Measurements from ENCODE around the gene GCK.
"Not testable (repeated sequence)": the region's sequence is repeated elsewhere in the genome, so short reads cannot be mapped to it uniquely, and the experiment has no call there.

Gene GCK

GRCh38 chr7:44143646-44144250 lies 45.5 kb downstream of the GCK start:
- no peak for DNase-seq (ENCODE audit: low read depth in 2 of 3, low spot score in 1 of 3)

DNA sequence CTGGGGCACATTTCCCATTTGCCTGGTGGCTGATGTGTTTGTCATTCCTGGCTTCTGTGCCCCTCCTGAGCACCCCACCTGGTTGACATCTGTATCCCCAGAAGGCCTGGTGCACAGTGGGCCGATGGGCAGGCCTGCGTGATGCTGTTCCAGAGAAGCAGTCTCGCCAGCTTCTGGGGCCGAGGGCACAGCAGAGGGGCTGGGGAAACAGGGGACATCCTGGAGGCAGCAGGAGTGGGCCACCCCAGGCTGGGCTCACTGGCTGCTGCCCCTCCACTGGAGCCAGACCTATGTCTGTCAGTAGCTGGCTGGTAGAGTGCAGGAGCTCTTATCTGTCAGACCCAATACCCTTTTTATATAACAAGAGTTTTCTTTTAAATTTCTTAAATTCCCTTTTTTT lies 47.2 kb downstream of the GCK start:
- no peak for DNase-seq (ENCODE audit: low read depth in 2 of 3, low spot score in 1 of 3)

- no peak for DNase-seq (ENCODE audit: low read depth in 2 of 3, low spot score in 1 of 3)
These were observed 47.9 kb downstream of the GCK start, which contains the start of gene MYL7 for GRCh38 chr7:44141221-44141850. Gene MYL7, minus strand, starts transcription at chr7:44141332. Its CDS starts 27 bp downstream, at chr7:44141305.

DNA sequence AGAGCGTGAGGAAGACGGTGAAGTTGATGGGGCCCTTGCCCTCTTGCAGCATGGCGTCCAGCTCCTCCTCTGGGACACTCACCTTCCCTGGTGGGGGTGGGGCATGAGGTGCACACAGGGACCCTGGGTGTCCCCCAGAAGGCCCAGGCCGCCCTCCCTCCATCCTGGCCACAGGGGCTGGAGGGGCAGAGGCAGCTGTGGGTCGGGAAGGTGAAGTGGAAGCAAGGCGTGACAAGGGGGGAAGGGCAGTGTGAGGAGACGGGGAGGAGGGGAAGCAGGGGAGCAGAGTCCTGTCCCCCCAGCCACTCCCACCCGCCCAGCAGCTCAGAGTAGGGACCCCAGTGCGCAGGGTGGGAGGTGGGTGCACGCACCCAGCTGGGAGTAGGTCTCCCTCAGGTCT lies 48.9 kb downstream of the GCK start:
- no peak for DNase-seq (ENCODE audit: low read depth in 2 of 3, low spot score in 1 of 3)

DNA sequence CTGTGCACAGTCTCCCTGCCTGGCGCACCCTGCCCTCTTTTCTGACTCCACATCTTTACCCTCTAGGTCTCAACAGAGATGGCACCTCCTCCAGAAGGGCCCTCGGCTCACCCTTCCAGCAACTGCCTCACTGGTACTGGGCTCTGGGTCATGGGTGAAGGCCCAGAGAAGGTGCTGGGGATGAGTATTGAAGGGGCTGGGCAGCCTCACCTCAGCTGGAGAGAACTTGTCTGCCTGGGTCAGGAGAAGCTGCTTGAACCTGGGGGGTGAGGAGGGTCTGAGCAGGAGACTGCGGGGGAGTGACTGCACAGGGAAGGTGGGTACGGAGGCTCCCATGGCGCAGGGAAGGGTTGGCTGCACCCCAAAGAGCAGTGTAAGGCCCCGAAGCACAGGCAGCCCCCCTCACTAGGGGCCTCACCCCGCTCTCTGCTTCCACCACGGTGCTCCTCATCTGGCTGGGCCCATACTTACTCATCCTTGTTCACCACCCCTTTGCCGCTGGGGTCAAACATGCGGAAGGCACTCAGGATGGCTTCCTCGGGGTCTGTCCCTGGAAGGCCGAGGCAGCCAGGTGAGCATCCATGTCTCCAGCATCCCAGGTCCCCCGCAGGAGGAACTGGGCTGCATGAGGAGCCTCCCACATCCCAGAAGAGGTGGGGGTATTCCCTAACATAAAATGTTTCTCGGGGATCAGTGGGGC lies 49.8 kb downstream of the GCK start:
- DNase-seq (ENCODE audit: low read depth in 2 of 3, low spot score in 1 of 3) = no peak

GRCh38 chr7:44138698-44139097 lies 50.5 kb downstream of the GCK start:
- no peak for DNase-seq (ENCODE audit: low read depth in 2 of 3, low spot score in 1 of 3)

- DNase-seq (ENCODE audit: low read depth in 2 of 3, low spot score in 1 of 3) = no peak
These were observed 52.5 kb downstream of the GCK start for GRCh38 chr7:44136731-44137130.

DNA sequence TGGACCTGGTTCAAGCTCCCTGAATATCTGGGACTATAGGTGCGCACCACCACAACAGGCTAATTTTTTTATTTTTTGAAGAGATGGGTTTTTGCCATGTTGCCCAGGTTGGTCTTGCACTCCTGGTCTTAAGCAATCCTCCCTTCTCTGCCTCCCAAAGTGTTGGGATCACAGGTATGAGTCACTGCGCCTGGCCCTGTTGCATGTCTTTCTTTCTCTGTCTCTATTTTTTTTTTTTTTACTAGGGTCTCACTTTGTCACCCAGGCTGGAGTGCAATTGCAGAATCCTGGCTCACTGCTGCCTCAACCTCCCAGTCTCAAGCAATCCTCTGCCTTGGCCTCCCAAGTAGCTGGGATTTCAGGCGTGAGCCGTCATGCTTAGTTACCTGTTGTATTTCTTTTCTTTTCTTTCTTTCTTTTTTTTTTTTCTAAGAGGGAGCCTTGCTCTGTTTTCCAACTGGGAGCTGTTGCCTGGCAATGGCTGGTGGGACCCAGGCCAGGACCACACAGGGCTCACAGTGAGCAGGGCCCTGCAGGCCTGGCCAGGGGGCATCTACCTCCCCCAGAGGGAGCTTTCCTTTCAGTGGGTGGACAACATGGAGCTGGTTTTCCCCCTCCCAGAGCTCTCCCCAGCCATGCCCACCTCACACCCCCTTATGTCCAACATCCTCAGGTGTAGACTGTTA lies 54.2 kb downstream of the GCK start:
- no peak for DNase-seq (ENCODE audit: low read depth in 2 of 3, low spot score in 1 of 3)

- DNase-seq (ENCODE audit: low read depth in 2 of 3, low spot score in 1 of 3) = no peak
These were observed 55.9 kb downstream of the GCK start for GRCh38 chr7:44133295-44133694.

DNA sequence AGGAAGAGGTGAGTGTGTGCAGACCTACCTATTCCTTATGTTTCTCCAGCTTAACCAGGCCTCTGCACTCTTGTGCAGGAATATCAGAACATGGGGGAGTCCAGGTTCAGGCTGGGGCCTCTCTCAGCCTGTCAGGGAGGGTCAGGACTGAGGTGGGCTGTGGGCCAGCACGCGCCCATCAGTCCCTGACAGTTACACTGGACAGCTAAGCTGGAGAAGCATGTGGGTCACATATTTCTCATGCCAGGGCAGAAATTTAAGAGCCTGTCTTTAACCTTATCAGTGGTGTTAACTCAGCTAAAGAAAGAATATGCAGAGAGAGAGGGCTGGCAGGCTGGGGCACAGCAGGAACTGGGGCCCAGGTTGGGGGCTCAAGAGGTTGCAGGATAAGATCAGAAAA lies 57.2 kb downstream of the GCK start:
- DNase-seq (ENCODE audit: low read depth in 2 of 3, low spot score in 1 of 3) = no peak

GRCh38 chr7:44131173-44132029 lies 57.8 kb downstream of the GCK start:
- DNase-seq (ENCODE audit: low read depth in 2 of 3, low spot score in 1 of 3) = no peak

DNA sequence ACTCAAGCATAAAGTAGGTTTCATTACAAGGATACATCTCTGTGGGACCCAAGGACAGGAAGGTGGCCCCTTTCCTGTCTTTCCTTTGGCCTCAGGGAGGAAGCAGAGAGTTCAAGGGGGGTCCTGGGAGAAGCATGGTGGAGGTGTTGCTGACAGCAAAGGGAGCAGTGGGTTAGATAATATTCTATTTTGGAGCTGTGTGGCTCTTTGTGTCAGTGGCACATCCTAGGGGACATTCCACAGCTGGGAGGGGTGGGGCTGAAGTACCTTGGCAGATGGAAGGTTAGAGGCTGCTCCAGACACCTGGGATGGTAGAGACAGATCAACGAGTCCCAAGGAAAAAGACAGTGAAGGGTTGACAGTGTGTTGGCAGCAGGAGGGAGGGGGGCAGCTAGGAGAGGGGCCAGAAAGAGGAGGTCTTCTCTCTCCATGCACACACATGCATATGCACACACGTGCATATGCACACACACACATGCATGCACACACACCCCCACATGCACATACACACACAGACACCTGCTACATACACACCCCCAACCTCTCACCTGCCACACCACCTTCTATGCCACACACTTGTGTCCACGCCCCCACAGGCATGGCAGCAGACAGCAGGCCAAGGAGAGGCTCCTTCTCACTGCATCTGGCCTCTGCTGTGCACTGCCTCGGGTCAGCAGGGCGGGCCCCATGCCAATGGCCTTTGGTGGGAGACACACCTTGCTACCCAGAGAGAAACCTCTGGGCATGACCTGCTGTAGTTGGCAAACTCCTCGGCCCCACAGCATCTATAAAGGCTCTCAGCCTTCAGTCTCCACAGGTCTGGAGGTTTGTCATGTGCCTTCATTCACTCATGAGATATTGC lies 60.3 kb downstream of the GCK start:
- DNase-seq (ENCODE audit: low read depth in 2 of 3, low spot score in 1 of 3) = no peak

GRCh38 chr7:44127161-44127560 lies 62.1 kb downstream of the GCK start:
- no peak for DNase-seq (ENCODE audit: low read depth in 2 of 3, low spot score in 1 of 3)

DNA sequence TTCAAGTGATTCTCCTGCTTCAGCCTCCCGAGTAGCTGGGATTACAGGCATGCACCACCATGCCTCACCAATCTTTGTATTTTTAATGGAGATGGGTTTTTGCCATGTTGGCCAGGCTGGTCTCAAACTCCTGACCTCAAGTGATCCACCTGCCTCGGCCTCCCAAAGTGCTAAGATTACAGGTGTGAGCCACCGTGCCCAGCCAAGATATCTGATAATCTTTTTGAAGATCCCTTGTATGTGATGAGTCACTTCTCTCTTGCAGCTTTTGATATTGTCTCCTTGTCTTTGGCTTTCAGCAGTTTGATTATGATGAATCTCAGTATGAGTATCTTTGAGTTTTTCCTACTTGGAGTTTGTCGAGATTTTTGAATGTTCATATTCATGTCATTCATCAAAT lies 62.7 kb downstream of the GCK start:
- DNase-seq (ENCODE audit: low read depth in 2 of 3, low spot score in 1 of 3) = not testable (repeated sequence)

DNA sequence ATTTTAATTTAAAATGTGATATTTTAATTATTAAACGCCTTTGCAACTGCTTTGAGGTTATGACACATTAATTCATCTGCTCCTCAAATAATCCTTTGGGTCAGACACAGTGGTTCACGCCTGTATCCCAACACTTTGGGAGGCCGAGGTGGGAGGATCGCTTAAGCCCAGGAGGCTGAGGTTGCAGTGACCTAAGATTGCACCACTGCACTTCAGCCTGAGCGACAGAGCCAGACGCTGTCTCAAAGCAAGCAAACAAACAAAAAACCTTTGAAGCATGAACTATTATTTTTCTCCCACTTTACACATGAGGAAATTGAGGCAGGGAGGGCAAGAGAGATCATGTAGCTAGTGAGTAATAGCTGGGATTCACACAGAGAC lies 64.4 kb downstream of the GCK start:
- no peak for DNase-seq (ENCODE audit: low read depth in 2 of 3, low spot score in 1 of 3)

GRCh38 chr7:44123190-44124003 lies 65.8 kb downstream of the GCK start, which contains the start of gene POLD2:
Gene POLD2, minus strand, starts transcription at chr7:44123548. Its CDS starts 1,495 bp downstream, at chr7:44122053.
- peak; percentile 96 to 99 (median 96) for DNase-seq (ENCODE audit: low read depth in 2 of 3, low spot score in 1 of 3)

- DNase-seq (ENCODE audit: low read depth in 2 of 3, low spot score in 1 of 3) = no peak
These were observed 66.7 kb downstream of the GCK start for GRCh38 chr7:44122529-44122928.

DNA sequence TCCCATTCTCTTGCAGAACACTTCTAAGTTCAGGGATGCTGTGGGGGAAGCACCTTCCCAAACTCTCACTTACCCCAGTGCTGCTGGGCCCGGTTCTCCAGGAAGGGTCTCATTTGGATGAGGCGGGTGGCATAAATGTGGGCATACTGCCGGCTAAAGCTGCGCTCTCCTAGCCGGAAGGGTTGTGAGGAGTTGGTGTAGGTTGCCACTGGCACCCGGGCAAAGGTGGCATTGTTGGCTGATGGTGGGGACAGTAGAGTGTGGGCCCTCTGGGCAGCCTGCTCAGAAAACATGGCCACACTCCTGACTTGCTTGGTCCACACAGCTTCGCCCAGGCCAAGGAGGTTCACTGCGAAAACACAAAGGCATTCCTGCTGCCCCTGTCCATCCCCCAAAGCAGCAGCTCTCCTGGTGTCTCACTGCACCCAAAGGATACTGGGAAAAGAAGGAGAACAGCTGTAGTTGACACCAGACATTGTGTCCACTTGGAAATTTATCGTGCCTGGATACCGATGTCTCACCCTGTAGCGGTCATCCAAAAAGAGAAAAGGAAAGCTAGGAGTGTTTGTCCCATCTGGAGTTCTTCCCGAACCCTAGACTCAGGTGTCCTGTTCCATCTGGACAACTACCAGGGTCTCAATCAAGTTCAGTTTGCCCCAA lies 67.3 kb downstream of the GCK start:
- no peak for DNase-seq (ENCODE audit: low read depth in 2 of 3, low spot score in 1 of 3)

DNA sequence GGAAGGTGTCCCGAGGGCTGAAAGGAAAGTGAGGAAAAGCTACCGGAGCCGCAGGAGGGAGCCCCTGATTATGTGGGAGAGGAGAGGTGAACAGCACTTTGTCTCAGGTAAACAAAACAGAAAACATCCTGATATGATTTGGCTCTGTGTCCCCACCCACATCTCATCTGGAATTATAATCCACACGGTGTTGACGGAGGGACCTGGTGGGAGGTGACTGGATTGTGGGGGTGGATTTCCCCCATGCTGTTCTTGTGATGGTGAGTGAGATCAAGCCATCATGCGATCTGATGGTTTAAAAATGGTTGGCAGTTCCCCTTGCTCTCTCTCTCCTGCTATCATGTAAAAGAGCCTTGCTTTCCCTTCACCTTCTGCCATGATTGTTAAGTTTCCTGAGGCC lies 68.8 kb downstream of the GCK start:
- DNase-seq (ENCODE audit: low read depth in 2 of 3, low spot score in 1 of 3) = no peak
